HG02970 (cell line): Measurements from ENCODE around the gene SERGEF.

Experiments
- ATAC-seq: cut with Tn5 transposase; IDR thresholded peaks from one replicate; pipeline ENCODE4 v1.9.1; 2021; ENCODE audit warnings: mild to moderate bottlenecking, moderate library complexity, moderate number of reproducible peaks; ENCODE audit not compliant: unreplicated experiment, low FRiP score

SERGEF gene

GRCh38 chr11:17954395-17955252 lies 58.2 kb downstream of the SERGEF start:
- ATAC-seq, result no peak

DNA sequence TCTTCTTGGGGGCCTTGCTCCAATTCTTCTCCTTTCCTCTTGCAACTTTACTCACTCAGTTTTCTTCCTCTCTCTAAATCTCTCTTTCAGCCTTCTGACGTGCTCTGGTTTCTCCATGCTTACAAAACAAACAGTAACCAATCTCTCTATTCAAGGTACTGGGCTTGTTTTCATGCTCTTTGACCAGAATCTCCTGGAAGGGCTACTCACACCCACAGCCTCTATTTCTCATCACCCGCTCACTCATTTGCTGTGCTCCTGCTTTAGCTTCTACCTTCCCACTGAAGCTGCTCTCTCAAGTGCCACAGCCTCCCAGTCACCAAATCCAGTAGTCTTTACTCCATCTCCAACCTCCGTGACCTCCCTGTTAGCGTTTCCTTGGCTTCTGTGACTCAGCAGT lies 60.4 kb downstream of the SERGEF start:
- ATAC-seq, result no peak

DNA sequence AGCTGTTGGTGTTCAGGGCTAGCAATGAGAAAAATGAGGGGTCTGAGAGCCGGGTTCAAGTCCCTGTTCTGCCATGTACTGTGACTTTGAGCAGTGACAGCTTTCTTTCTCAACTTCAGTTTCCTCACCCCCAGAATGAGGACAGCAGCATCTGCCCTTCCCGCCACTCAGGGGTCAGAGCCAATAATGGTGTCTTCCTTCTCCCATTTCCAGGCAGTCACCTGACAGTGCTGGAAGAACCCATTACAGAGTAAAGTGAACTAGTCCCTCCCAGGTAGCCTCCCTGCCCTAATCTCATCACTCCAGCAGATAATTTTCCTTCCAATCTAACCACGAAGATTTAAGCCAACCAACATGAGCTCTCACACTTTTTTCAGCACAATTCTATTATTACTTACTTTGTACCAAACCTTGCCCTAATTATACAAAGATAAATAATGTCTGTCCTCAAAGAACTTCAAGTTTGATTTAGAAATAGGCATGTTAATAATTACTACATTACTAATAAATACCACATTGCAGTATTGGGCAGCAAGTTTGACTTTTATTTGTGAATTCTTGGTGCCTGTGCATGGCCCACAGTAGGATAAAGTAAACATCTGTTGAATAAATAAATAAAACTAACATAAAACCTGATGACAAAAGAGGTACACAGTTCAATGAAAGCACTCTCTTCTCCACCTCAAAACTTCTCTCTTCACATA lies 61.0 kb downstream of the SERGEF start:
- ATAC-seq, result no peak

GRCh38 chr11:17950644-17951043 lies 62.2 kb downstream of the SERGEF start:
- no peak for ATAC-seq

DNA sequence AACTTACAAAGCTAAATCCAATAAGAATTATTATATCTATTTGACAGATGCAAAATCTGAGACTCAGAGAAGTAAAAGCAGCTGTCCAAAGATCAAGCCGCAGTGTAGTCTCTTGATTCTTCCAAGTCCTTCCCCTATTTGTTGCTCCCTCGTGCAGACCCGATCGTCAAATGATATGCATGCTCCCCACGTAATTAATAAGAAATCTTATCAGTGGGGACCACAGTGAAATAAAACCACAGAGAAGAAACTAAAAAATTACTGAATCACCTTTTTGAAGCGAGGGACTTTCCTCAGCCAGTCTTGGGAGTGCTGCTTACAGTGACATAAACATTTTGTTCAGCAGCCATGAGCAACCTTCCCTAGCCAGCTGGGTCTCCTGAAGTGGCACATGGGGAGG lies 64.6 kb downstream of the SERGEF start:
- no peak for ATAC-seq

- ATAC-seq, result no peak
Observed at GRCh38 chr11:17939542-17939941, 73.3 kb downstream of the SERGEF start.

GRCh38 chr11:17936790-17937189 lies 76.1 kb downstream of the SERGEF start:
- no peak for ATAC-seq

DNA sequence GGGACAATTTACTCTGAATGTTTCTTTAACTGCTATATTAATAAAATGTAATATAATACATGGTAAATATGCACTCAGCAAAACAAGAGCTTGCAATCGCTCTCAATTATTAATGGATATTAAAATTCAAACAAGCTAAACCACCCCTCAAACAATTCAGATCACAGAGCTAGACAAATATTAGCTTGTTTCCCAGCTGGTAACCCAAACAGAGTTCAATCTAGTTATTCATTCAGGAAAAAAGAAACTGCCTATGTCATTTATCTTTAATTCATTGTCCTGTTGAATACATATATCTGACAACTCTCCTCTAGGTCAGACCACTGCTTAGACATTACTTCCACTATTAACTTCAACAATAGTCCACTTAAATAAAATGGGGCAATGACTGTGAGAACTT lies 78.7 kb downstream of the SERGEF start:
- no peak for ATAC-seq

DNA sequence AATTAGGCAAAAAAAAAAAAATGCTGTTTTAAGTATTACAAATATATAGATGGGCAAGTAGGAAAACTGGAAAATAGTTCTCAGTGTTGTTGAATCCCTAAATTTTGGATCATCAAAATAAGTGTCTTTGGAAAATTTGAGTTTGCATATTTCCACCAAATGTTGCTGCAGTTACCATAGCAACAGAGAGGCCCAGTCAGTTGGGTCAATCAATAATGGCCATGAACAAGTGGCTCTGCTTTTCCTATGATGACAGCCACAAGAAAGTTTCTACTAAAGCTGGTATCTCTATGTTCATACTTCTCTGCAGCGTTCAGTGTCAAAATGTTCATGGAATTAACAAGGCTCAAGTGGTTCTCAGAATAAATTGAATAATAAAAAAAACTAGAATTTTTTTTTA lies 79.1 kb downstream of the SERGEF start:
- ATAC-seq, result no peak

DNA sequence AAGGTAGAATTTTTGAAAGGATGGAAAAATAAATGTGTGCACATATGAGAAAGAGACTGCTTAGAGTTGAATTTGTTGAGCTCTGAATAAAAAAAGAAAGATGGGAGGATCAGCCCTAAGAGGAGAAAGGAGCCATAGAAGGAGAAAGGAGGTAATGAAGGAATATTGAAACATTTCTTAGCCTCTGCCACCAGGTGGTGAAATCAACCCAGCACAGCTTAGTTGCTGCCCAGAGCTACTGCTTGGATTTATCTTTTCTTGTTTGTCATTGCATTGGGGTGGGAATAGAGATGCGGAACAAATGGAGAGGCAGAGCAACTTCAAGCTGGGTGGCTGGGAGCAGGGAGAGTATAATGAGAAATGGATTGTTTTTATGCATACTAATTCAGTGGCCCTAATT lies 80.4 kb downstream of the SERGEF start:
- no peak for ATAC-seq

GRCh38 chr11:17931595-17931994 lies 81.3 kb downstream of the SERGEF start:
- no peak for ATAC-seq

- no peak for ATAC-seq
Observed at GRCh38 chr11:17930544-17931125, 82.2 kb downstream of the SERGEF start.

GRCh38 chr11:17929171-17929570 lies 83.7 kb downstream of the SERGEF start:
- no peak for ATAC-seq

DNA sequence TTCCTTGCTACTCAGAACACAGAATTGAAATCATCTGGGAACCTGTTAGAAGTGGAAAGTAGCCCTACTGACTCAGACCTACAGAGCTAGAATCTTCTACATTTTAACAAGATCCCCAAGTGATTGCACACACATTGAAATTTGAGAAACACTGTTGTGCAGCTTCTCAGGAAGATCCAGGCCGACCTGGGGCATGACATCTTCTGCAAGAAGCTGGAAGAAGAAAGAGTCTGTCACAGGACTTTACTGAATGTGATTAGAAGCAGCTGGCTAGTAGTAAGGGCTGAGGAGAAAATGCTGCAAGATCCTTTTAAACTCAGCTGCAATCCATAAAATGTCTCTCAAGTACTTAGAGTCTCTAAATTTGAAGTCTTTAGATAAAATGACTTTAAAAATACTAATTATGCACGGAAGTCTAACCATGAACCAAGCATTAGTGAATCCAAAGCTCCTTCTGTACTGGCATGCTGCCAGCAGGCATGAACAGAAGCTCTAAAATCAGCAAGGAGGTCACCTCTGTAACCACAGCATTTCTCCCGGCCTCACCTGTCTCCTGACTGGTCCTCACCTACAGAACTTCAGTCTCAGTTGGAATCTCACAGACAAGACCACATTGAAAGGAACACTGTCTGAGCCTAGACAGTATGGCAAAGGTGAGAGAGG lies 85.0 kb downstream of the SERGEF start:
- no peak for ATAC-seq

- ATAC-seq, result no peak
Observed at GRCh38 chr11:17927041-17927440, 85.8 kb downstream of the SERGEF start.

DNA sequence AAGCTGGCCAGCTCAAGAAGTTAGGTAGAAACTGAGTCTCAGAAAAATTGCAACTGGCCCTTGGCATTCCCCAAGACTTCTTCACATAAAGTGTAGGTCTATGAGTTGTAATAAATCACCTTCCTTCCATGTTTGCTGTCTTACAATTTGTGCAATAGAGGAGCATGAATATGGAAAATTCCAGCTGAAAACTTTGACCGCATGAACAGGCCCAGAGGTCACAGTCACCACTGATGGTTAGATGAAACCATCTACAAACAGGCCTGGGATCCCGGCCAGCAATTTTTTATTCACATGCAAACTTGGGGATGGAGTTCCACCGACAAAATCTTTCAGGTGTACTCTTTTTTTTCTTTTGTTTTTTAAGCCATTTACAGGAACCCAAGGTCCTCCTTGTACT lies 88.1 kb downstream of the SERGEF start:
- ATAC-seq, result no peak

GRCh38 chr11:17923217-17923616 lies 89.6 kb downstream of the SERGEF start:
- ATAC-seq, result no peak

DNA sequence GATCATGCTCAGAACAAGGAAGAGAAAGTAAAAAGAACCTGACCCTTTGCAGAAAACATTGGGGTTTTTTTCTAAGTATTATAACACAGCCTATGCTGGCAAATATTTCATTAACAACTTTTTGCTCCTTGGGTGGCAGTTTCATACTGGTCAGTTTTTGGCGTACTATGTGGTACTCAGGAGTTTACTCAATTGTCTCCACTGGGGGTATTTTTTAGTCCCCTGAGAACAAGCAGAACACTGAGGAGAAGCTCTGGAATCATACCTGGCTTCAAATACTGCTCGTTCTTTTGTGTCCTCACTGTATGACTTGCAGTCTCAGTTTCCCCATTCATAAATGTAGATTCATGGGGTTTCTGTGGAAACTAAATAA lies 90.4 kb downstream of the SERGEF start:
- ATAC-seq, result no peak

- no peak for ATAC-seq
Observed at GRCh38 chr11:17921659-17922415, 91.0 kb downstream of the SERGEF start.

GRCh38 chr11:17918049-17918605 lies 94.7 kb downstream of the SERGEF start:
- no peak for ATAC-seq
